ENCODE results near the gene KIAA0232.

The KIAA0232 gene

GRCh38 chr4:6884341-6884870, 101.9 kb downstream of the KIAA0232 start:
- TF ChIP-seq FOXK2 (IDR thresholded peaks at IDR 0.05) (no peak), TARDBP (IDR thresholded peaks at IDR 0.05) (no peak), ARNT (IDR thresholded peaks at IDR 0.05) (no peak), CTBP1 (IDR thresholded peaks at IDR 0.05; ENCODE audit: borderline replicate concordance) (no peak), LEF1 (IDR thresholded peaks at IDR 0.05; ENCODE audit: borderline replicate concordance) (no peak), SP1 (IDR thresholded peaks at IDR 0.05) (no peak), SUZ12 (IDR thresholded peaks at IDR 0.05) (no peak), HDGF (IDR thresholded peaks at IDR 0.05; ENCODE audit: borderline replicate concordance) (no peak), L3MBTL2 (conservative IDR thresholded peaks at IDR 0.05) (no peak), FOXM1 (IDR thresholded peaks at IDR 0.05; ENCODE audit: borderline replicate concordance) (no peak), ELF4 (IDR thresholded peaks at IDR 0.05) (no peak), NFRKB (IDR thresholded peaks at IDR 0.05) (no peak), BHLHE40 (IDR thresholded peaks at IDR 0.05; ENCODE audit: borderline replicate concordance) (no peak), ZNF384 (IDR thresholded peaks at IDR 0.05) (no peak), FOXA1 (IDR thresholded peaks at IDR 0.05) (no peak)
- TF ChIP-seq, protein P1, sequence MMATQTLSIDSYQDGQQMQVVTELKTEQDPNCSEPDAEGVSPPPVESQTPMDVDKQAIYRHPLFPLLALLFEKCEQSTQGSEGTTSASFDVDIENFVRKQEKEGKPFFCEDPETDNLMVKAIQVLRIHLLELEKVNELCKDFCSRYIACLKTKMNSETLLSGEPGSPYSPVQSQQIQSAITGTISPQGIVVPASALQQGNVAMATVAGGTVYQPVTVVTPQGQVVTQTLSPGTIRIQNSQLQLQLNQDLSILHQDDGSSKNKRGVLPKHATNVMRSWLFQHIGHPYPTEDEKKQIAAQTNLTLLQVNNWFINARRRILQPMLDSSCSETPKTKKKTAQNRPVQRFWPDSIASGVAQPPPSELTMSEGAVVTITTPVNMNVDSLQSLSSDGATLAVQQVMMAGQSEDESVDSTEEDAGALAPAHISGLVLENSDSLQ (IDR thresholded peaks at IDR 0.05), result no peak
- CTCF ChIA-PET, result interaction anchor here (0.7 to 2.2 kb wide), 4 partner anchors 11 to 198 kb away, joined by 3 to 10 read pairs (median 3); no protein-coding TSS in a partner anchor
- DNase-seq (ENCODE audit: extremely low spot score), result no peak
- POLR2A ChIA-PET, result no interaction called here

GRCh38 chr4:6885953-6886557, 103.5 kb downstream of the KIAA0232 start:
- POLR2A ChIA-PET, result interaction anchor here (1.0 to 2.8 kb wide), 5 partner anchors 23 to 182 kb away, joined by 3 to 11 read pairs (median 4); partner anchors contain the start of genes BLOC1S4, GRPEL1, MRFAP1L1 and TBC1D14
- CTCF ChIA-PET, result interaction anchor here (0.7 to 2.5 kb wide), 4 partner anchors 13 to 196 kb away, joined by 3 to 9 read pairs (median 3); no protein-coding TSS in a partner anchor
- TF ChIP-seq FOXM1 (IDR thresholded peaks at IDR 0.05; ENCODE audit: borderline replicate concordance), result no peak
- no peak for TF ChIP-seq L3MBTL2 (conservative IDR thresholded peaks at IDR 0.05)
- no peak for TF ChIP-seq ZNF384 (IDR thresholded peaks at IDR 0.05)
- no peak for TF ChIP-seq LEF1 (IDR thresholded peaks at IDR 0.05; ENCODE audit: borderline replicate concordance)
- TF ChIP-seq ELF4 (IDR thresholded peaks at IDR 0.05), result no peak
- DNase-seq (ENCODE audit: extremely low spot score), result no peak

DNA sequence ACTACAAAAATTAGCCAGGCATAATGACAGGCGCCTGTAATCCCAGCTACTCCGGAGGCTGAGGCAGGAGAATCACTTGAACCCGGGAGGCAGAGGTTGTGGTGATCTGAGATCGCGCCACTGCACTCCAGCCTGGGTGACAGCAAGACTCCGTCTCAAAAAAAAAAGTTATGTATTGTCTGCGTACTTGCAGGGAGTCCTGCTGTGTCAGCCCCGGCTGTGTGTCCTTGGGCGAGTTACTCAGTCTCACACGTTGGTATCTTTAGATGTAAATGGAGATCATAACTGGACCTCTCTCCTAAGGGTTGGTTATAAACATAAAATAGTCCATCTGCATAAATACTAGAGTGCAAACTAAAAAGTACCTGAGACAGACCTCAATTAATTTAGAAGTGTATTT, 104.4 kb downstream of the KIAA0232 start:
- TF ChIP-seq CTBP1 (IDR thresholded peaks at IDR 0.05; ENCODE audit: borderline replicate concordance) (no peak), ELF4 (IDR thresholded peaks at IDR 0.05) (no peak), TARDBP (IDR thresholded peaks at IDR 0.05) (no peak), NFRKB (IDR thresholded peaks at IDR 0.05) (no peak), ZNF384 (IDR thresholded peaks at IDR 0.05) (no peak), HDGF (IDR thresholded peaks at IDR 0.05; ENCODE audit: borderline replicate concordance) (no peak), SP1 (IDR thresholded peaks at IDR 0.05) (no peak), ARNT (IDR thresholded peaks at IDR 0.05) (no peak), FOXM1 (IDR thresholded peaks at IDR 0.05; ENCODE audit: borderline replicate concordance) (no peak)
- ChIA-PET CTCF (interaction anchor here (2.5 kb wide), 1 partner anchor 13 kb away, joined by 9 read pairs; no protein-coding TSS in a partner anchor), POLR2A (interaction anchor here (1.1 to 2.8 kb wide), 3 partner anchors 22 to 180 kb away, joined by 3 to 11 read pairs (median 4); partner anchors contain the start of genes MRFAP1L1 and TBC1D14)
- DNase-seq (ENCODE audit: extremely low spot score), result no peak

DNA sequence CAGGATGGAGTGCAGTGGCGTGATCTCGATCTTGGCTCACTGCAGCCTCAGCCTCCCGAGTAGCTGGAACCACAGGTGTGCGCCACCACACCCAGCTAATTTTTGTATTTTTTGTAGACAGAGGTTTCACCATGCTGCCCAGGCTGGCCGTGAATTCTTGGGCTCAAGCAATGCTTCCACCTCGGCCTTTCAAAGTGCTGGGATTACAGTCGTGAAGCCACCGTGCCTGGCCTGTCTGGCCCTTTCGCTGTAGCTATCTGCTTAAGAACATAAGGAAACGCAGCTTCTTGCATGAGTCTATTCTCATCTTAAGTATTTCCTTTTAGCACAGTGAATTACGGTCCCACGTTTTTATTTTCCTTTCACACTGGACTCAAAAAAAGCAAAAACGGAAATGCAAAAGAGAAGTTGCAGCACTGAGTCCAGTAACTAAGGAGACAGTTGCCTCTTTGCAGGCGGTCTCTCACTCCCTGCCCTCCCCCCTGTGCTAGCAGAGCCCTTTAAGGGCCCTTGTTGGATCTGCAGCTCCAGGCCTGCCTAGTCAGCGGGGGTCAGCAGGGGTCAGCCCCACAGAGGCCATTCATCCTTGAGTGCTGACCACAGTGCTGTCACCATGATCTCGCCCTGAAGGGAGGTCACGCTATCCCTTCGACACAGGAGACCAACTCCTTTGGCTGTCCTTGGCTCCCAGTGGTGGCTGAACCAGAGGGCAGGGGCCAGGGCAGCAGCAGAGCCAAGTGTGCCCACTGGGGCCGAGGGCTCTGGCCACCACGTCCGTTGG, 105.3 kb downstream of the KIAA0232 start:
- CTCF ChIA-PET, result no interaction called here
- TF ChIP-seq CTBP1 (IDR thresholded peaks at IDR 0.05; ENCODE audit: borderline replicate concordance) (no peak), BHLHE40 (IDR thresholded peaks at IDR 0.05; ENCODE audit: borderline replicate concordance) (no peak), FOXK2 (IDR thresholded peaks at IDR 0.05) (no peak), L3MBTL2 (conservative IDR thresholded peaks at IDR 0.05) (no peak), NFRKB (IDR thresholded peaks at IDR 0.05) (no peak), SUZ12 (IDR thresholded peaks at IDR 0.05) (no peak), LEF1 (IDR thresholded peaks at IDR 0.05; ENCODE audit: borderline replicate concordance) (no peak), ZNF384 (IDR thresholded peaks at IDR 0.05) (no peak), FOXA1 (IDR thresholded peaks at IDR 0.05) (no peak), TARDBP (IDR thresholded peaks at IDR 0.05) (no peak), SP1 (IDR thresholded peaks at IDR 0.05) (no peak), ARNT (IDR thresholded peaks at IDR 0.05) (no peak), FOXM1 (IDR thresholded peaks at IDR 0.05; ENCODE audit: borderline replicate concordance) (no peak), HDGF (IDR thresholded peaks at IDR 0.05; ENCODE audit: borderline replicate concordance) (no peak), ELF4 (IDR thresholded peaks at IDR 0.05) (no peak)
- TF ChIP-seq, protein P1 (IDR thresholded peaks at IDR 0.05), result no peak
- POLR2A ChIA-PET, result interaction anchor here (2.8 kb wide), 1 partner anchor 21 kb away, joined by 11 read pairs; the partner anchor contains the start of gene TBC1D14
- no peak for DNase-seq (ENCODE audit: extremely low spot score)

- ChIA-PET POLR2A (no interaction called here), CTCF (no interaction called here)
- no peak for TF ChIP-seq BHLHE40 (IDR thresholded peaks at IDR 0.05; ENCODE audit: borderline replicate concordance)
- TF ChIP-seq CTBP1 (IDR thresholded peaks at IDR 0.05; ENCODE audit: borderline replicate concordance), result no peak
- no peak for TF ChIP-seq L3MBTL2 (conservative IDR thresholded peaks at IDR 0.05)
- TF ChIP-seq HDGF (IDR thresholded peaks at IDR 0.05; ENCODE audit: borderline replicate concordance), result no peak
- no peak for TF ChIP-seq SUZ12 (IDR thresholded peaks at IDR 0.05)
- TF ChIP-seq, protein P1 (IDR thresholded peaks at IDR 0.05), result no peak
- no peak for TF ChIP-seq ELF4 (IDR thresholded peaks at IDR 0.05)
- no peak for TF ChIP-seq ARNT (IDR thresholded peaks at IDR 0.05)
- DNase-seq (ENCODE audit: extremely low spot score), result no peak
These were observed 106.1 kb downstream of the KIAA0232 start for GRCh38 chr4:6888506-6889071.

All from HEK293T (cell line).